22Rv1 (cell line): ENCODE measurements around the gene IL2RA.

Source experiments
- CTCF ChIP-seq: fragments of 450-650 bp; IDR thresholded peaks from 2 replicates; pipeline ENCODE4 v1.5.1; 2017; ENCODE audit warnings: mild to moderate bottlenecking
- ZFX ChIP-seq: fragments of 450-650 bp; IDR thresholded peaks from 2 replicates; pipeline ENCODE4 v1.6.1; 2017; ENCODE audit warnings: antibody characterized with exemption, borderline replicate concordance

- TF ChIP-seq CTCF (no peak), ZFX (no peak)
Observed at GRCh38 chr10:5971886-5972285, 90.3 kb downstream of the IL2RA start.
